ENCODE data around the gene HTR1B.

The HTR1B gene

GRCh38 chr6:77424761-77425160, 38.5 kb downstream of the HTR1B start:
- Histone ChIP-seq H3K4me3 (ENCODE audit: low read depth, low read length) (no peak overlapping the region), H3K36me3 (no peaks in the 10 kb centered on the region), H3K27me3 (ENCODE audit: insufficient read depth, low read depth, severe bottlenecking) (no peaks in the 10 kb centered on the region), H3K9me3 (ENCODE audit: severe bottlenecking) (no peaks in the 10 kb centered on the region), H3K27ac (no peak overlapping the region)
- no peak for DNase-seq
- no peak for TF ChIP-seq CTCF (IDR thresholded peaks at IDR 0.05; ENCODE audit: low read depth, low read length)

- Histone ChIP-seq H3K4me3 (ENCODE audit: low read depth, low read length) (no peak overlapping the region), H3K36me3 (no peaks in the 10 kb centered on the region), H3K9me3 (ENCODE audit: severe bottlenecking) (no peaks in the 10 kb centered on the region), H3K27me3 (ENCODE audit: insufficient read depth, low read depth, severe bottlenecking) (no peaks in the 10 kb centered on the region), H3K27ac (no peak overlapping the region)
- no peak for TF ChIP-seq CTCF (IDR thresholded peaks at IDR 0.05; ENCODE audit: low read depth, low read length)
- no peak for DNase-seq
These were observed 46.5 kb downstream of the HTR1B start for GRCh38 chr6:77416839-77417238.

GRCh38 chr6:77415706-77416105, 47.6 kb downstream of the HTR1B start:
- H3K9me3 ChIP-seq (ENCODE audit: severe bottlenecking), result no peaks in the 10 kb centered on the region
- no peak overlapping the region for H3K4me3 ChIP-seq (ENCODE audit: low read depth, low read length)
- TF ChIP-seq CTCF (IDR thresholded peaks at IDR 0.05; ENCODE audit: low read depth, low read length), result no peak
- H3K27me3 ChIP-seq (ENCODE audit: insufficient read depth, low read depth, severe bottlenecking), result no peaks in the 10 kb centered on the region
- no peak overlapping the region for H3K27ac ChIP-seq
- H3K36me3 ChIP-seq, result no peaks in the 10 kb centered on the region
- no peak for DNase-seq

Measured in WERI-Rb-1 (cell line).